ENCODE measurements around the gene TRPM1. TPM values are rescaled to one million over a fixed set of nuclear protein-coding genes. Genes with fewer than 3 reads are reported as not detected.

TRPM1 gene
- total and polyA plus RNA-seq, 2 experiments from 2014 or later = not detected

GRCh38 chr15:31034152-31034551, 67.4 kb downstream of the TRPM1 start:
- H3K4me1 ChIP-seq (ENCODE audit: low read depth) = no peaks in the 10 kb centered on the region
- DNase-seq (ENCODE audit: low read depth in 1 of 2, low spot score in 1 of 2) = no peak
- no peak overlapping the region for H3K27ac ChIP-seq
- no peaks in the 10 kb centered on the region for H3K36me3 ChIP-seq
- H3K9me3 ChIP-seq (ENCODE audit: low read depth) = no peaks in the 10 kb centered on the region
- no peak overlapping the region for H3K4me3 ChIP-seq
- no peak for TF ChIP-seq CTCF (IDR thresholded peaks at IDR 0.05; ENCODE audit: low read depth, low read length)
- no peaks in the 10 kb centered on the region for H3K27me3 ChIP-seq

GRCh38 chr15:31032961-31033371, 68.6 kb downstream of the TRPM1 start:
- no peaks in the 10 kb centered on the region for H3K4me1 ChIP-seq (ENCODE audit: low read depth)
- no peak overlapping the region for H3K4me3 ChIP-seq
- H3K27ac ChIP-seq = no peak overlapping the region
- no peaks in the 10 kb centered on the region for H3K27me3 ChIP-seq
- no peak for TF ChIP-seq CTCF (IDR thresholded peaks at IDR 0.05; ENCODE audit: low read depth, low read length)
- DNase-seq (ENCODE audit: low read depth in 1 of 2, low spot score in 1 of 2) = peak in 1 of 2 donors; percentile 86
- H3K9me3 ChIP-seq (ENCODE audit: low read depth) = no peaks in the 10 kb centered on the region
- no peaks in the 10 kb centered on the region for H3K36me3 ChIP-seq

GRCh38 chr15:31031471-31032067, 70.0 kb downstream of the TRPM1 start:
- H3K27me3 ChIP-seq = no peaks in the 10 kb centered on the region
- TF ChIP-seq CTCF (IDR thresholded peaks at IDR 0.05; ENCODE audit: low read depth, low read length) = no peak
- peak in 1 of 2 donors; percentile 49 for DNase-seq (ENCODE audit: low read depth in 1 of 2, low spot score in 1 of 2)
- no peaks in the 10 kb centered on the region for H3K4me1 ChIP-seq (ENCODE audit: low read depth)
- no peaks in the 10 kb centered on the region for H3K36me3 ChIP-seq
- no peaks in the 10 kb centered on the region for H3K9me3 ChIP-seq (ENCODE audit: low read depth)
- no peak overlapping the region for H3K27ac ChIP-seq
- no peak overlapping the region for H3K4me3 ChIP-seq

GRCh38 chr15:31027910-31028578, 73.5 kb downstream of the TRPM1 start:
- Histone ChIP-seq H3K4me1 (ENCODE audit: low read depth) (peaks cover 6% of the 10 kb centered on the region), H3K4me3 (no peak overlapping the region), H3K27me3 (no peaks in the 10 kb centered on the region), H3K9me3 (ENCODE audit: low read depth) (no peaks in the 10 kb centered on the region), H3K36me3 (no peaks in the 10 kb centered on the region), H3K27ac (no peak overlapping the region)
- TF ChIP-seq CTCF (IDR thresholded peaks at IDR 0.05; ENCODE audit: low read depth, low read length) = no peak
- no peak for DNase-seq (ENCODE audit: low read depth in 1 of 2, low spot score in 1 of 2)

- Histone ChIP-seq H3K27ac (no peak overlapping the region), H3K4me3 (no peak overlapping the region), H3K27me3 (no peaks in the 10 kb centered on the region), H3K4me1 (ENCODE audit: low read depth) (peaks cover 6% of the 10 kb centered on the region), H3K9me3 (ENCODE audit: low read depth) (no peaks in the 10 kb centered on the region), H3K36me3 (no peaks in the 10 kb centered on the region)
- TF ChIP-seq CTCF (IDR thresholded peaks at IDR 0.05; ENCODE audit: low read depth, low read length) = no peak
- DNase-seq (ENCODE audit: low read depth in 1 of 2, low spot score in 1 of 2) = no peak
These were observed 75.5 kb downstream of the TRPM1 start for GRCh38 chr15:31025996-31026395.

All from cardiac muscle cell (in vitro differentiated cells and primary cell).